Measurements from ENCODE around the gene PDXDC1.
"Not testable (repeated sequence)": the region's sequence is repeated elsewhere in the genome, so short reads cannot be mapped to it uniquely, and the experiment has no call there.

The PDXDC1 gene

DNA sequence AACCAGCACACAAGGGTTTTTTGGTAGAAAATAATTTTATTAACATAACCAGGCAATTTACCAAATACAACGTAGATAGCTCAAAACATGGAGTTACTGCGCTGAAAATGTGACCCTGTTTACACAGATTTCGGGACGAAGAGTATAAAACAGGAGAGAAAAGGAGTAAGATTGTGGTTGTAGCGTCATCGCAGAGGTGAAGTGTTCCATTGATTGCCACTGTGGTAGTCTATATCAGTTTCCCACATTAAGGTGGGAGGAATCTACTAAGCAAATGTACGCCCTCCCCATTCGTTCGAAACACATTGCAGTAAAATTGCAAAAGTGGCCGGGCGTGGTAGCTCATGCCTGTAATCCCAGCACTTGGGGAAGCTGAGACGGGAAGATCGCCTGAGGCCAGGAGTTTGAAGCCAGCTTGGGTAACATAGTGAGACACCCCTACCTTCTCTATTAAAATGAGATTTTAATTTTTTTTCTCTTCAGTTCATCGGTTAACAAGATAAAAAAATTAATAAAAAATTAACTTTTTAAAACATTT lies 972 bp upstream of the PDXDC1 start:
- DNase-seq, result not testable (repeated sequence)

- not testable (repeated sequence) for DNase-seq
These were observed 533 bp upstream of the PDXDC1 start for GRCh38 chr16:14974331-14974655.

DNA sequence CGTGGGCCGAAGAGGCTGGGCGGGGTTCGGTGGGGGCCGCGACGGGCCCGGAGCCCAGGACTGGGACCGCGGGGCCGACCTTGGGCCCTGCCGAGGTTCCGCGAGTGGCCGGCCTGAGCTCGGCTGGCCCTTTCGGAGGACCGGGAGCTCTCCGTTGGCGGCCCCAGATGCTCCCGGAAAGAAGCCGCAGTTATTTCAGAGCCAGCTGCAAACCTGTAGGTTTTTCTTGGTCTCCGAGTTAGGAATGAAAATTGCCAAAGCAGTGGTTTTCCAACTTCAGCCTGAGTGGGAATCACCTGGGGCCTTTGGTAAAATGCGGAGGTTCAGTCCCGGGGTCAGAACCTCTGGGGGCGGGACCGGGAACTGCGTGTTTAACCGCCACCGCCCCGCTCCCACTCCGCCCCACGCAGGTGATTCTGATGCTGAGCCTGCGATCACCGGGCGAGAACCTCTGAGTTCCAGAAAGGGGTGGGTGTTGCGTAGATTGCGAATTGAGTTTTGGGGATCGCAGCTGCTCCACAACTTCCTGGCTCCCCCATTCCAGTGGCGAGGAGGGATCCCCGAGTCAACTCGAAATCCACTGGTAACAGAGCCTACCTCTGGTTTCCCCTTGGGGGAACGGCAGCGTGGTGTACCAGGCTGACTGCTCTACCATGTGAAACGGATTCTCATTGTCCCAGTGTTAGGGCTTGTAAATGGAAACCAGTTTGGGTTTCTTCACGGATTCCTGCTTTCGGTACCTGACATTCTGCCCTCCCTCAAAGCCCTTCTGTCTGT lies 780 bp downstream of the PDXDC1 start:
- DNase-seq, result not testable (repeated sequence)

DNA sequence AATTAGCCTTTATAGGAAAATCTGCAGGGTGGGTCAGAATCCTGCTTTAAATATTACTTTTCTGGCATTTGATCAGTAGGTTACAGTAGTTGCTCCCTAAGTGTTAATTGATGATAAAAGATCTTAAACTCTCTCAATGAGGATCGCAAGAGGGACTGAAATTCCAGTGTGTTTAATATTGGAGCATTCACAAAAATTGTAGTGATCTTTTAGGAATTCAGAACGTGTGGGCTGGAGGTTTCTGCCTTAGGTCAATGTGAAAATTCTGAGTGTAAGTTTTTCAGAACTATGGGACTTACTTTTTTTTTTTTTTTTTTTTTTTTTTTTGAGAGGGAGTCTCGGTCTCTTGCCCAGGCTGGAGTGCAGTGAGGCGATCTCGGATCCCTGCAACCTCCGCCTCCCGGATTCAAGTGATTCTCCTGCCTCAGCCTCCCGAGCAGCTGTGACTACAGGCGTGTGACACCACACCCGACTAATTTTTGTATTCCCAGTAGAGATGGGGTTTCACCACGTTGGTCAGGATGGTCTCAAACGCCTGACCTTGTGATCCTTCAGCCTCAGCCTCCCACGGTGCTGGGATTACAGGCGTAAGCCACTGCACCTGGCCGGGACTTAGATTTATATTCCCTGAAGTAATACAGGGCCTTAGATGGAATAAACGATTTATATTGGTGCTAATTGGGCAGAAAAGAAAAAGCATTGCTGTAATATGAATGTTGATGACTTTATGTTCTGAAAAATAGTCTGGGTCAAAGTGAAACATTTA lies 2.3 kb downstream of the PDXDC1 start:
- not testable (repeated sequence) for DNase-seq

GRCh38 chr16:14978281-14978680 lies 3.5 kb downstream of the PDXDC1 start:
- DNase-seq, result not testable (repeated sequence)

- DNase-seq, result not testable (repeated sequence)
These were observed 4.1 kb downstream of the PDXDC1 start for GRCh38 chr16:14978908-14979307.

GRCh38 chr16:14981234-14981633 lies 6.4 kb downstream of the PDXDC1 start:
- not testable (repeated sequence) for DNase-seq

- not testable (repeated sequence) for DNase-seq
These were observed 7.7 kb downstream of the PDXDC1 start for GRCh38 chr16:14982521-14982920.

DNA sequence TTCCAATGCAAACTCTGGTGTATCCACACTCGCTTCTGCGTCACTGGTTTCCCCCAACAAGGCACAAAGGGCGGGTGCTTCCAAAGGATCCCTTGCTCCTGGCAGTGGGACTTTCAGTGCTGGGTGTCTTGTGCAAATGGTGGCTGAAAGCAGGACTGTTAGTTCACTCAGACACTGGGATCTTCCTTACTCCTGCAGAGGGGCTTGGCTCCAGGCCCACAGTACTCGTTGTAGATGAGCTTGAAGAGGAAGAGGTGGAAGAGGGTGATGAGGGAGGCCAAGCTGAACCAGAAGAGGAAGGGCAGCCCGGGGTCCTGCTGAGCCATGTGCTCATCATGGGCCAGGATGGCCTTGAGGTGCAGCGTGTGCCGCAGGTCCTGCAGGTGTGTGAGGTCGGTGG lies 13.3 kb downstream of the PDXDC1 start:
- DNase-seq, result not testable (repeated sequence)

GRCh38 chr16:14988661-14989191 lies 13.9 kb downstream of the PDXDC1 start:
- not testable (repeated sequence) for DNase-seq

GRCh38 chr16:14989291-14990281 lies 14.8 kb downstream of the PDXDC1 start:
- DNase-seq, result not testable (repeated sequence)

DNA sequence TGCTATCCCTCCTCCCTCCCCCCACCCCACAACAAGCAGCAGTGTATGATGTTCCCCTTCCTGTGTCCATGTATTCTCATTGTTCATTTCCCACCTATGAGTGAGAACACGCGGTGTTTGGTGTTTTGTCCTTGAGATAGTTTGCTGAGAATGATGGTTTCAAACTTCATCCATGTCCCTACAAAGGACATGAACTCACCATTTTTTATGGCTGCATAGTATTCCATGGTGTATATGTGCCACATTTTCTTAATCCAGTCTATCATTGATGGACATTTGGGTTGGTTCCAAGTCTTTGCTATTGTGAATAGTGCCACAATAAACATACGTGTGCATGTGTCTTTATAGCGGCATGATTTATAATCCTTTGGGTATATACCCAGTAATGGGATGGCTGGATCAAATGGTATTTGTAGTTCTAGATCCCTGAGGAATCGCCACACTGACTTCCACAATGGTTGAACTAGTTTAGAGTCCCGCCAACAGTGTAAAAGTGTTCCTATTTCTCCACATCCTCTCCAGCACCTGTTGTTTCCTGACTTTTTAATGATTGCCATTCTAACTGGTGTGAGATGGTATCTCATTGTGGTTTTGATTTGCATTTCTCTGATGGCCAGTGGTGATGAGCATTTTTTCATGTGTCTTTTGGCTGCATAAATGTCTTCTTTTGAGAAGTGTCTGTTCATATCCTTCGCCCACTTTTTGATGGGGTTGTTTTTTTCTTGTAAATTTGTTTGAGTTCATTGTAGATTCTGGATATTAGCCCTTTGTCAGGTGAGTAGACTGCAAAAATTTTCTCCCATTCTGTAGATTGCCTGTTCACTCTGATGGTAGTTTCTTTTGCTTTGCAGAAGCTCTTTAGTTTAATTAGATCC lies 18.7 kb downstream of the PDXDC1 start:
- not testable (repeated sequence) for DNase-seq

DNA sequence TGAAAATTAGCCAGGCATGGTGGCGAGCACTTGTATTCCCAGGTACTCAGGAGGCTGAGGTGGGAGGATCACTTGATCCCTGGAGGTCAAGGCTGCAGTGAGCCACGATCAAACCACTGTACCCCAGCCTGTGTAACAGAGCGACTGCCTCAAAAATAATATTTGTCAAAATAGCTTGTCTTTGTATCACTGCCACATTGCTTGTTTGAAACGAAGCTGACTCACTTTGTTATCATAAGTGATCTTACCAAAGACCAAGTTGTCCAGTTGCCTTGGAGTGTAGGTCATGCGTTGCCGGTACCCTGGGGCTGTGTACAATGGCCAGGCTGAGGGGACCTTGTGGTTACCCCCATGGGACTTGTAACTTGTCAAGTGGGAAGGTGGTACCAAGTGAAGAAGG lies 21.9 kb downstream of the PDXDC1 start:
- DNase-seq, result not testable (repeated sequence)

DNA sequence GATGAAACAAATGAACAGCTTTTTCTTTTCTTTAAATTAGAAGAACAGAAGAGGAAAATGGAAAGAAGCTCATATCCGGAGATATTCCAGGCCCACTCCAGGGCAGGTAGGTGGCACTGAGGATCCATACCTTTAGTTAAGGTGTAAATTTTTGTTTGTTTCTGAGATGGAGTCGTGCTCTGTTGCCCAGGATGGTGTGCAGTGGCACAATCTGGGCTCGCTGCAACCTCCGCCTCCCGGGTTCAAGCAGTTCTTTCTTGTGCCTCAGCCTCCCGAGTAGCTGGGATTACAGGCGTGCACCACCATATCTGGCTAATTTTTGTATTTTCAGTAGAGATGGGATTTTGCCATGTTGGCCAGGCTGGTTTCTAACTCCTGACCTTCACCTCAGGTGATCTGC lies 23.5 kb downstream of the PDXDC1 start:
- DNase-seq, result not testable (repeated sequence)

DNA sequence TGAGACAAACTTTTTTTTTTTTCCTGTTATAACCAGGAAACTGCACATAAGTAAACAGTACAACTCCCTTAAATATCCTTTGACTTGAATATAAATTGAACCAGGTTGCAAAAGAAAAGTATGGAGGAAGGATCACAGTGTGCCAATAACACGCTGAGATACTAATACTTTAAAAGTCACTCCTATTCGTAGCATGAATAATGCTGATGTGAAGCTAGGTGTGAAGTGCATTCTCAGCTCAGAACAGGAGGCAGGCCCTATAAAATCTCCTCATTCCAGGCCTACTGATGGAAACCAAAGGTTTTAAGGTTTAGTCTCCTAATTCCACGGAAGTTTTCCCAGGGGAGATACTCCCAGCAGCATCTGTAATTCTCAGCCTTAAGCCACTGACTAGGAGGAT lies 25.0 kb downstream of the PDXDC1 start:
- DNase-seq, result not testable (repeated sequence)

GRCh38 chr16:15002448-15002847 lies 27.6 kb downstream of the PDXDC1 start:
- DNase-seq, result not testable (repeated sequence)

DNA sequence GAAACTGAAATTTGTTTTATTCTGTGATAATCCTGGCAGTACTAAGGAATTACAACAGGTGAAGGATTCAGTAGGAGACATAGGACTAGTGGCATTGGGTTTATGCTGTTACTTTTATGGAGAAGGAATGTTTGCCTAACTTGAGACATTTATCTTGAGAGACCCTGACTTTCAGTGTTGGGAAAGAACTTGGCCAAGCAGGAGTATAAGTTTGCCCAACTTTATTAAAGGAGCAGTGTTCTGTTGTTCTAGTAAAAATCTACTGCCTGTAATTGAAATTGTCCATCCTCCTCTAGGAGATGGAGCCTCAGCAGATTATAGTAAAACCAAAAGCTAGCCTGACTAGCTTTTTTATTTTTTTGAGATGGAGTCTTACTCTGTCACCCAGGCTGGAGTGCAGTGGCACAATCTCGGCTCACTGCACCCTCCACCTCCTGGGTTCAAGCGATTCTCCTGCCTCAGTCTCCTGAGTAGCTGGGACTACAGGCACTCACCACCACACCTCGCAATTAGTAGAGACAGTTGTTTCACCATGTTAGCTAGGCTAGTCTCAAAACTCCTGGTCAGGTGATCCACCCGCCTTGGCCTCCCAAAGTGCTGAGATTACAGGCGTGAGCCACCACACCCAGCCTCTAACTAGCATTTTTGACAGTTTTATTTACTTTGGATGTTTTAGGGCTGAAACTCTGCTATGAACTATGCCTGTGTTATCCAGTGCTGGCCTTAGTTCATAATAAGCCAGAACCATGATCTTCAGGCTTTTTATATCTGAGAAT lies 30.7 kb downstream of the PDXDC1 start:
- not testable (repeated sequence) for DNase-seq

DNA sequence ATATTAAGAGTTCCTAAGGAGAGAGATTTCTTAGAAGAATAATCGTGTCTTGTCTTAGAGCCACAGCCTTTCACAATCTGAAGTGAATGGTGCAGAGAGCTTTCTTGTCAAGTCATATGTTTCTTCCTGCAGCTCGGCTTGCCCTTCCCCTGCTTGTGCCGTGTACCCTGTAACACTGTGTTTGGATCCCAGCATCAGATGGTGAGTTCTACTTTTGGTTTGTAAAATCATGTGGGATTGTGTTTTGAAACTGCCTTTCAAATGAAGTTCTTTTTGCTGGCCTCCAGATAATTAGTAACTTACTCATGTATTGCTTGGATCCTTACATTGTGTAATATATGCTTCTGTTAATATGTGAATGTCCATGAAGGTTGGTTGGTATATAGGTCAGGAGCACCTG lies 33.8 kb downstream of the PDXDC1 start:
- not testable (repeated sequence) for DNase-seq

- not testable (repeated sequence) for DNase-seq
These were observed 38.1 kb downstream of the PDXDC1 start for GRCh38 chr16:15012941-15013340.

DNA sequence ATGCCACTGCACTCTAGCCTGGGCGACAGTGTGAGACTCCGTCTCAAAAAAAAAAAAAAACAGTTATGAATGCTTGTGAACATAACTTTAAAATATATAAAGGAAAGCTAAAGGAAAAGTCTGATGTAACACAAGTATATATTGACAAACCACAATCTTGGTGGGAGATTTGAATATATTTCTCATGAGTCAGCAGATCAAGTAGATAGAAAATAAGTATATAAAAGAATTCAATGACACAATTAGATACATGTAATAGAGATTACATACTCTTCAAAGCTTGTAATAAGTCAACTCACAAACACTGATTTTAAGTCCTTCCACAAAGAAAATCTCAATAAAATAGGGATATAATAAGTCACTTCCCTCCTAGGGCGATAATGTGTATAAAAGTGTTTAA lies 40.8 kb downstream of the PDXDC1 start:
- not testable (repeated sequence) for DNase-seq
